ENCODE results near the gene CDH6.

The CDH6 gene

GRCh38 chr5:31193591-31194467 is at the start of gene CDH6:
Gene CDH6, plus strand, starts transcription at chr5:31193686. Its CDS starts 73,788 bp downstream, at chr5:31267474.
- DNase-seq (ENCODE audit: low read depth) = no peak

- DNase-seq (ENCODE audit: low read depth) = no peak
These were observed 49.1 kb upstream of the CDH6 start for GRCh38 chr5:31144364-31144763.

GRCh38 chr5:31148959-31149475 is 44.5 kb upstream of the CDH6 start:
- DNase-seq (ENCODE audit: low read depth) = no peak

GRCh38 chr5:31153521-31153920 is 40.0 kb upstream of the CDH6 start:
- no peak for DNase-seq (ENCODE audit: low read depth)

- DNase-seq (ENCODE audit: low read depth) = no peak
These were observed 36.8 kb upstream of the CDH6 start for GRCh38 chr5:31156631-31157160.

- DNase-seq (ENCODE audit: low read depth) = no peak
These were observed 35.8 kb upstream of the CDH6 start for GRCh38 chr5:31157720-31158119.

- DNase-seq (ENCODE audit: low read depth) = no peak
These were observed 34.8 kb upstream of the CDH6 start for GRCh38 chr5:31158686-31159085.

GRCh38 chr5:31161781-31162181 is 31.7 kb upstream of the CDH6 start:
- no peak for DNase-seq (ENCODE audit: low read depth)

GRCh38 chr5:31165729-31166128 is 27.8 kb upstream of the CDH6 start:
- DNase-seq (ENCODE audit: low read depth) = no peak

GRCh38 chr5:31169379-31169778 is 24.1 kb upstream of the CDH6 start:
- DNase-seq (ENCODE audit: low read depth) = no peak

GRCh38 chr5:31172881-31173280 is 20.6 kb upstream of the CDH6 start:
- DNase-seq (ENCODE audit: low read depth) = no peak

- DNase-seq (ENCODE audit: low read depth) = no peak
These were observed 19.9 kb upstream of the CDH6 start for GRCh38 chr5:31173614-31174013.

GRCh38 chr5:31181376-31181987 is 12.0 kb upstream of the CDH6 start:
- DNase-seq (ENCODE audit: low read depth) = no peak

- no peak for DNase-seq (ENCODE audit: low read depth)
These were observed 11.3 kb upstream of the CDH6 start for GRCh38 chr5:31182136-31182535.

- DNase-seq (ENCODE audit: low read depth) = no peak
These were observed 7.5 kb upstream of the CDH6 start for GRCh38 chr5:31185951-31186350.

- no peak for DNase-seq (ENCODE audit: low read depth)
These were observed 6.7 kb upstream of the CDH6 start for GRCh38 chr5:31186672-31187267.

GRCh38 chr5:31187591-31187990 is 5.9 kb upstream of the CDH6 start:
- DNase-seq (ENCODE audit: low read depth) = no peak

- no peak for DNase-seq (ENCODE audit: low read depth)
These were observed 1.0 kb upstream of the CDH6 start for GRCh38 chr5:31192442-31192841.

GRCh38 chr5:31193116-31193515 is 370 bp upstream of the CDH6 start:
- DNase-seq (ENCODE audit: low read depth) = no peak

GRCh38 chr5:31194468-31194813 is 955 bp downstream of the CDH6 start:
- DNase-seq (ENCODE audit: low read depth) = no peak

- DNase-seq (ENCODE audit: low read depth) = no peak
These were observed 1.5 kb downstream of the CDH6 start for GRCh38 chr5:31194892-31195555.

- DNase-seq (ENCODE audit: low read depth) = no peak
These were observed 2.8 kb downstream of the CDH6 start for GRCh38 chr5:31196309-31196708.
